Type B pancreatic cell (in vitro differentiated cells): ENCODE results near the gene LINGO4. TPM values are rescaled to one million over a fixed set of nuclear protein-coding genes. Genes with fewer than 3 reads are reported as not detected.
A peak's percentile ranks its signal among the peaks of the same experiment; 100 is the strongest.

Experiments used
- DNase-seq: peaks from one replicate; pipeline ENCODE4 v3.0.0; 2021; ENCODE audit warnings: mixed read lengths; ENCODE audit not compliant: unreplicated experiment; ENCODE audit errors: extremely low spot score
- H3K27ac Mint-ChIP-seq: 2 replicates; pipeline ENCODE4 v1.8.0; 2021; ENCODE audit warnings: mild to moderate bottlenecking, mixed read lengths
- H3K27me3 Mint-ChIP-seq: 2 replicates; pipeline ENCODE4 v1.8.0; 2021; ENCODE audit warnings: mixed read lengths
- H3K36me3 Mint-ChIP-seq: 2 replicates; pipeline ENCODE4 v1.8.0; 2021; ENCODE audit warnings: mixed read lengths
- H3K4me1 Mint-ChIP-seq: one replicate; pipeline ENCODE4 v1.8.0; 2021; ENCODE audit warnings: mixed read lengths; ENCODE audit not compliant: unreplicated experiment
- H3K4me3 Mint-ChIP-seq: 2 replicates; pipeline ENCODE4 v1.8.0; 2021; ENCODE audit warnings: mild to moderate bottlenecking, mixed read lengths
- H3K9me3 Mint-ChIP-seq: 2 replicates; pipeline ENCODE4 v1.8.0; 2021; ENCODE audit warnings: mixed read lengths
- total RNA-seq: library from RNA; stranded (reverse); gene quantifications from 2 replicates; pipeline ENCODE4 v1.2.1, GENCODE V29; 2021; ENCODE audit warnings: low replicate concordance
- TF ChIP-seq, protein P1 (sequence below): fragments of 200-600 bp; sonication (generic); conservative IDR thresholded peaks from 2 replicates; pipeline ENCODE4 v1.5.0; 2021; ENCODE audit warnings: antibody characterized with exemption, mild to moderate bottlenecking

The LINGO4 gene
- total RNA-seq, 1 donor from 2014 or later, result not detected

DNA sequence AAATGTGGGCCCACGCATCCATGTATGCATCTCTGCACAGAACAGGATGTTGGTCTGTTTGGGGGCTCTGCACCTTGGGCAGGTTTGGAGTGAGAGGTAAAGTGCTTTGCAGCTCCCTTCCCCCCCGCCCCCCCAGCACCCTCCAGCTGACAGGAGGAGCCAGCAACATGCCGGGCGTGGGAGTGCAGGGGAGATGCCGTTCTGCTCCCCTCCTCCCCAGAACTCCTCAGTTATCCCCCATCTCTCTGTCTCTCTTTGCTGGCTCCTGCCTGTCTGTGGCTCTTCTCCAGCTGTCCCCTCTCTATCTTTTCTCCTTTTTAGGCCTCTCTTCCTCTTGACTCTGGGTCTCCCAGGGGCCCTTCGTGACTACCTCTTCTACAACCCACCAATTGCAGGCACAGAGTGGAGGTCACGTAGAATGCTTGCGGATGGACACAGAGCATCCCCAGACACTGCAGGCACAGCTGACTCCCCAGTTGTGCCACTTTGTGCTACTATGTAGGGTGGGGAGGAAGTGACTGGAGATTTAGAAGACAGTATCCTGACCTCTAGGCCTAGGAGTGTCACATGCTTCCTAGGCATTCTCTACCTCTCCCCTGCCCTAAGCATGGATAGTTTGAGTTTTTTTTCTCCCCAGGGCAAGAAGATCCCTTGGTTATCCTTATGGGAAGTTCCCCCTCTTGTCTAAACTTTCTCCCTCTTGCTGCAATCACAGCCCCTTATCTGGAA lies 28.1 kb upstream of the LINGO4 start:
- TF ChIP-seq, protein P1, sequence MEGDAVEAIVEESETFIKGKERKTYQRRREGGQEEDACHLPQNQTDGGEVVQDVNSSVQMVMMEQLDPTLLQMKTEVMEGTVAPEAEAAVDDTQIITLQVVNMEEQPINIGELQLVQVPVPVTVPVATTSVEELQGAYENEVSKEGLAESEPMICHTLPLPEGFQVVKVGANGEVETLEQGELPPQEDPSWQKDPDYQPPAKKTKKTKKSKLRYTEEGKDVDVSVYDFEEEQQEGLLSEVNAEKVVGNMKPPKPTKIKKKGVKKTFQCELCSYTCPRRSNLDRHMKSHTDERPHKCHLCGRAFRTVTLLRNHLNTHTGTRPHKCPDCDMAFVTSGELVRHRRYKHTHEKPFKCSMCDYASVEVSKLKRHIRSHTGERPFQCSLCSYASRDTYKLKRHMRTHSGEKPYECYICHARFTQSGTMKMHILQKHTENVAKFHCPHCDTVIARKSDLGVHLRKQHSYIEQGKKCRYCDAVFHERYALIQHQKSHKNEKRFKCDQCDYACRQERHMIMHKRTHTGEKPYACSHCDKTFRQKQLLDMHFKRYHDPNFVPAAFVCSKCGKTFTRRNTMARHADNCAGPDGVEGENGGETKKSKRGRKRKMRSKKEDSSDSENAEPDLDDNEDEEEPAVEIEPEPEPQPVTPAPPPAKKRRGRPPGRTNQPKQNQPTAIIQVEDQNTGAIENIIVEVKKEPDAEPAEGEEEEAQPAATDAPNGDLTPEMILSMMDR, result no peak
- DNase-seq, result no peak
- H3K36me3 Mint-ChIP-seq, result peaks cover 8% of the 10 kb centered on the region
- no peak overlapping the region for H3K27ac Mint-ChIP-seq
- H3K4me3 Mint-ChIP-seq, result no peak overlapping the region
- H3K9me3 Mint-ChIP-seq, result no peaks in the 10 kb centered on the region
- peaks cover 20% of the 10 kb centered on the region for H3K4me1 Mint-ChIP-seq
- H3K27me3 Mint-ChIP-seq, result peaks cover 26% of the 10 kb centered on the region

DNA sequence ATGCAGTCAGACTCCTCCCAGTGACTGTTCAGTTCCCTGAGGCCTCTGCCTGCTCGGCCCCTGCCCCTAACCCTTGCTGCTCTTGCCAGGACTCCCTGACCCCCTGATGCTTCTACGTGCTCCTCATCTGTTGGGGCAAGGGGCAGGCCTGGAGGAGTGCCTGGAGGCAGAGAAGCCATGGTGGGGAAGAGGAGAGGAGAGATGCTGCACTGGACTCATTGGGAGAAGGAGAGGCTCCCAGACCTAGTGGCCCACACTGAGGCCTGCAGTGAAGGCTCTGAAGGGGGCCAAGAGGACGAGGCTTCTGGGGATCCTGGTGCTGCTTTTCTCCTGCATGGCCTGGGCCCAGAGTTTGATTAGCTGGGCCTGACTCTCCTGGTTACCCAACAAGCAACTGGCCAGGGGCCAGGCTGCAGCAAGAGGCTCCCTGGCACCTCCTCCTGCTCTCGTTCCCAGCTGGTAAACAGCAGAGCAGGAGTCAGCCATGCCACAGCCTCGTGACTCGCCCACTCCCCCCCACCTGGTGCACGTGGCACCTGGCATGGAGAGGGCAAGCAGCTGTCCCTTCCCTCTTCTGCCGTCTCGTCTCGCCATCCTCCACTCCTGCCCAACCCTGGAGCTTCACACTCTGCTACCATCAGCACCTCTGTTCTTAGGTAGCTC lies 27.2 kb upstream of the LINGO4 start:
- peaks cover 17% of the 10 kb centered on the region for H3K4me1 Mint-ChIP-seq
- peaks cover 22% of the 10 kb centered on the region for H3K27me3 Mint-ChIP-seq
- TF ChIP-seq, protein P1, result no peak
- DNase-seq, result no peak
- H3K9me3 Mint-ChIP-seq, result no peaks in the 10 kb centered on the region
- H3K27ac Mint-ChIP-seq, result no peak overlapping the region
- H3K36me3 Mint-ChIP-seq, result peaks cover 5% of the 10 kb centered on the region
- H3K4me3 Mint-ChIP-seq, result no peak overlapping the region

DNA sequence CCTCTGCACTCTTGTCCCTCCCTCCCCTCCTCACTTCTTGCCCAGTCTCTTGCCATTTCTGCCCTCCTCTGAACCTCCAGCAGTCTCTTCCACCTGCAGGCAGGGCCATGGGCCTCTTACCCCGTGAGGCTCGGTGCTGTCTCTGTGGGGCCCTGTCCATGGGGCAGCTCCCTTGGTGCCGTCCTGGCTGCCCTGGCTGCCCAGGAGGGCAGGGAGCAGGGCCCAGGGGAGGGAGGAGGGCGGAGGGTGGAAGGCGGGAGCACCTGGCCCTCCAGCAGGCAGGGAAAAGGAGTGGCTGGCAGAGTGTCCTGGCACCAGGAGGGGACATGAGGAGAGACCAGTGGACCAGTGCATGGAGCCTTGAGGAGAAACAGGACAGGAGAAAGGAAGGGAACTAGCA lies 26.4 kb upstream of the LINGO4 start, which contains the start of gene RORC:
Gene RORC, minus strand, starts transcription at position 198 of the 400 bp plus-strand sequence. Its CDS starts 38 bp downstream, at position 160.
- Mint-ChIP-seq H3K4me3 (no peak within 1 kb of the TSS), H3K9me3 (no peaks in the 10 kb centered on the region), H3K27ac (no peak within 1 kb of the TSS), H3K27me3 (peaks cover 13% of the 10 kb centered on the region), H3K4me1 (peaks cover 15% of the 10 kb centered on the region), H3K36me3 (peaks cover 4% of the 10 kb centered on the region)
- no peak for DNase-seq
- TF ChIP-seq, protein P1, result no peak

DNA sequence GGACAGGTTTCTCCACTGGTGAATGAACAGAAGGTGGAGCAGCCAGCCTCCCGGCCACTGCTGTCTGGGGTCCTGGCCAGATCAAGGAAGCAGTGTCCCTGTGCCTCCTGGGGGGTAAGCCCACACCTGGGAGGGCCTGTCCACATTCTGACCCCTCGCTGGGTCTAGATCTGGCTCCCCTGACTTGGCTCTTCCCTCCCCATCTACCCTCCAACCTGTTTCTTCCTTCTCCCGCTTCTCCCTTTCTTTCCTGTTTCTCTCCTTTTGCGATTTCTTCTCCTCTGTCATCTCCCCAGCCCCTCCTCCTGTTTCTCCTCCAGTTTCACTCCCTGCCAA lies 26.0 kb upstream of the LINGO4 start:
- H3K36me3 Mint-ChIP-seq, result no peaks in the 10 kb centered on the region
- H3K4me1 Mint-ChIP-seq, result peaks cover 11% of the 10 kb centered on the region
- peaks cover 10% of the 10 kb centered on the region for H3K27me3 Mint-ChIP-seq
- H3K4me3 Mint-ChIP-seq, result no peak overlapping the region
- no peaks in the 10 kb centered on the region for H3K9me3 Mint-ChIP-seq
- DNase-seq, result no peak
- no peak overlapping the region for H3K27ac Mint-ChIP-seq
- TF ChIP-seq, protein P1, result no peak

DNA sequence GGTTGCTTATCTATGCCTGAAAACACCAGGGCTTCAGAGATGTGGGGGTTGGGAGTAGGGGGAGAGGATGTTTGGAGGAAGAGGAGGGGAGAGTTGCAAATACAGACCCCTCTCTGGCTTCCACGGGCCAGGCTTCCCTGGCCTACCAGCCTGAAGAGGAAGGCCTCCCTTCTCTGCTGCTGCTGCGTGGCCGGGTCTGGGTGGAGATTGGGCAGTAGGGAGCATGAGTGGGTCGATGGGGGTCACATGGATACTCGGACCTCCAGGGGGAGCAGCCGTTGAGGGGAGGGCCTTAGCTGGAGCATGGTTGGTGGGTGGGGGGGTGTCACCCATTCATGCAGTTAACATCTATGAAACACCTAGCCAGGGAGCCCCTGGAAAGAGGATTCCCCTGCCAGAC lies 24.8 kb upstream of the LINGO4 start:
- DNase-seq, result no peak
- peaks cover 10% of the 10 kb centered on the region for H3K27me3 Mint-ChIP-seq
- H3K4me1 Mint-ChIP-seq, result peaks cover 11% of the 10 kb centered on the region
- H3K9me3 Mint-ChIP-seq, result no peaks in the 10 kb centered on the region
- no peak overlapping the region for H3K4me3 Mint-ChIP-seq
- TF ChIP-seq, protein P1, result no peak
- peak overlapping the region; percentile 3 for H3K27ac Mint-ChIP-seq
- H3K36me3 Mint-ChIP-seq, result no peaks in the 10 kb centered on the region
